HepG2 (cell line): ENCODE measurements around the gene TYMP. TPM values are rescaled to one million over a fixed set of nuclear protein-coding genes. Genes with fewer than 3 reads are reported as not detected.
A peak's percentile ranks its signal among the peaks of the same experiment; 100 is the strongest.

Source experiments
- BRD4 ChIP-seq: sonication (generic); formaldehyde crosslinking; IDR thresholded peaks from 2 replicates; pipeline ENCODE4 v1.4.0; 2020; ENCODE audit warnings: missing genetic modification reagents
- DPF2 ChIP-seq: sonication (generic); formaldehyde crosslinking; IDR thresholded peaks from 2 replicates; pipeline ENCODE4 v1.4.0; 2020; ENCODE audit warnings: mild to moderate bottlenecking, low read depth, missing genetic modification reagents, borderline replicate concordance
- GATA4 ChIP-seq: sonication (generic); IDR thresholded peaks from 2 replicates; pipeline ENCODE4 v1.6.1; 2016; ENCODE audit warnings: antibody characterized with exemption, low read depth, borderline replicate concordance
- HES4 ChIP-seq: sonication (generic); formaldehyde crosslinking; IDR thresholded peaks from 2 replicates; pipeline ENCODE4 v1.9.0; 2021; ENCODE audit warnings: mild to moderate bottlenecking, missing genetic modification reagents, borderline replicate concordance
- HNF1B ChIP-seq: sonication (generic); formaldehyde crosslinking; IDR thresholded peaks from 2 replicates; pipeline ENCODE4 v1.5.1; 2020; ENCODE audit warnings: mild to moderate bottlenecking, moderate library complexity, missing genetic modification reagents
- KDM1A ChIP-seq: IDR thresholded peaks from 2 replicates; pipeline ENCODE4 v1.6.1; 2016; ENCODE audit warnings: missing compliant biosample characterization
- LBX2 ChIP-seq: sonication (generic); formaldehyde crosslinking; IDR thresholded peaks from 2 replicates; pipeline ENCODE4 v1.5.0; 2020; ENCODE audit warnings: missing genetic modification reagents, mild to moderate bottlenecking, borderline replicate concordance
- MBD4 ChIP-seq: IDR thresholded peaks from 2 replicates; pipeline ENCODE4 v1.6.1; 2012; ENCODE audit warnings: low read length, inconsistent platforms, borderline replicate concordance
- PRMT3 ChIP-seq: sonication (generic); formaldehyde crosslinking; IDR thresholded peaks from 2 replicates; pipeline ENCODE4 v1.8.1; 2022; ENCODE audit warnings: low read depth, mild to moderate bottlenecking, moderate library complexity, missing genetic modification reagents, borderline replicate concordance
- SRSF1 ChIP-seq: fragments of 200-400 bp; formaldehyde crosslinking; optimal IDR thresholded peaks from 2 replicates; pipeline ENCODE3; 2017; ENCODE audit warnings: mild to moderate bottlenecking, low read depth, low read length, moderate library complexity
- THAP7 ChIP-seq: sonication (generic); formaldehyde crosslinking; IDR thresholded peaks from 2 replicates; pipeline ENCODE4 v1.8.1; 2023; ENCODE audit warnings: mild to moderate bottlenecking, missing genetic modification reagents
- XRCC5 ChIP-seq: fragments of 200-400 bp; formaldehyde crosslinking; optimal IDR thresholded peaks from 2 replicates; pipeline ENCODE3; 2017; ENCODE audit warnings: mild to moderate bottlenecking, low read length
- YEATS4 ChIP-seq: sonication (generic); formaldehyde crosslinking; IDR thresholded peaks from 2 replicates; pipeline ENCODE4 v1.4.0; 2020; ENCODE audit warnings: missing genetic modification reagents, borderline replicate concordance
- ZC3H4 ChIP-seq: sonication (generic); formaldehyde crosslinking; IDR thresholded peaks from 2 replicates; pipeline ENCODE4 v1.4.0; 2020; ENCODE audit warnings: missing genetic modification reagents, borderline replicate concordance
- ZNF101 ChIP-seq: sonication (generic); formaldehyde crosslinking; IDR thresholded peaks from 2 replicates; pipeline ENCODE4 v1.4.0; 2020; ENCODE audit warnings: mild to moderate bottlenecking, low read depth, missing genetic modification reagents, borderline replicate concordance
- ZNF644 ChIP-seq: IDR thresholded peaks from 2 replicates; pipeline ENCODE4 v1.6.1; 2016; ENCODE audit warnings: low read depth
- ZNF782 ChIP-seq: sonication (generic); formaldehyde crosslinking; IDR thresholded peaks from 2 replicates; pipeline ENCODE4 v1.4.0; 2020; ENCODE audit warnings: missing genetic modification reagents, mild to moderate bottlenecking, borderline replicate concordance
- ZSCAN31 ChIP-seq: sonication (generic); formaldehyde crosslinking; IDR thresholded peaks from 2 replicates; pipeline ENCODE4 v1.5.0; 2020; ENCODE audit warnings: low read depth, mild to moderate bottlenecking, missing genetic modification reagents
- ZUFSP ChIP-seq: sonication (generic); formaldehyde crosslinking; IDR thresholded peaks from 2 replicates; pipeline ENCODE4 v1.9.0; 2021; ENCODE audit warnings: missing genetic modification reagents, mild to moderate bottlenecking, borderline replicate concordance
- polyA plus RNA-seq, 8 experiments: library from polyadenylated mRNA; depleted of rRNA in 3 of 8; stranded (reverse) in 7 of 8; unstranded in 1 of 8; fragments of >200 nt; fragmentation: Illumina TruSeq in 4 of 8; extraction: Trizol in 4 of 8; gene quantifications; 2 replicates each; pipeline versions ENCODE4 v1.2.1 to v1.2.3, GENCODE V29; 2011 to 2016; ENCODE audit warnings: low read depth in 4 of 8, missing spikeins in 1 of 8, mixed read lengths in 1 of 8; ENCODE audit not compliant: insufficient read depth in 1 of 8
- total RNA-seq, 5 experiments: library from RNA; depleted of rRNA; stranded (reverse); fragments of >200 nt; fragmentation: Illumina TruSeq; extraction: Trizol; gene quantifications; 2 replicates each; pipeline ENCODE4 v1.2.3, GENCODE V29; 2016; ENCODE audit warnings: low read depth in 1 of 5
- TF ChIP-seq, protein P1 (sequence below): sonication (generic); formaldehyde crosslinking; IDR thresholded peaks from 2 replicates; pipeline ENCODE4 v1.5.1; 2020; ENCODE audit warnings: mild to moderate bottlenecking, missing genetic modification reagents
- TF ChIP-seq, protein P2 (sequence below): sonication (generic); formaldehyde crosslinking; IDR thresholded peaks from 2 replicates; pipeline ENCODE4 v1.8.1; 2023; ENCODE audit warnings: missing genetic modification reagents, mild to moderate bottlenecking, borderline replicate concordance

The TYMP gene
- total and polyA plus RNA-seq, 2 of the 13 experiments (the other 11 are each of a cell fraction or from before 2014, with no cell fraction given): 3.9 to 4.3 TPM

- TF ChIP-seq DPF2 (CRISPR knock-in tag) (no peak), ZUFSP (CRISPR knock-in tag) (no peak), LBX2 (CRISPR knock-in tag) (no peak), KDM1A (CRISPR knock-in tag) (no peak), SRSF1 (peak; percentile 66), HES4 (CRISPR knock-in tag) (no peak), ZNF101 (CRISPR knock-in tag) (no peak), ZC3H4 (CRISPR knock-in tag) (no peak), ZSCAN31 (no peak; the same call in 1 of the 2 replicates), ZNF782 (CRISPR knock-in tag) (no peak), HNF1B (CRISPR knock-in tag) (peak; percentile 75), THAP7 (CRISPR knock-in tag) (no peak; the same call in 1 of the 2 replicates), GATA4 (no peak), PRMT3 (CRISPR knock-in tag) (no peak), YEATS4 (CRISPR knock-in tag) (0 out of 2 replicates have a peak, but pooled peaks have one; percentile 38), XRCC5 (peak; percentile 94), MBD4 (no peak), ZNF644 (CRISPR knock-in tag) (no peak), BRD4 (no peak)
- TF ChIP-seq, protein P1, sequence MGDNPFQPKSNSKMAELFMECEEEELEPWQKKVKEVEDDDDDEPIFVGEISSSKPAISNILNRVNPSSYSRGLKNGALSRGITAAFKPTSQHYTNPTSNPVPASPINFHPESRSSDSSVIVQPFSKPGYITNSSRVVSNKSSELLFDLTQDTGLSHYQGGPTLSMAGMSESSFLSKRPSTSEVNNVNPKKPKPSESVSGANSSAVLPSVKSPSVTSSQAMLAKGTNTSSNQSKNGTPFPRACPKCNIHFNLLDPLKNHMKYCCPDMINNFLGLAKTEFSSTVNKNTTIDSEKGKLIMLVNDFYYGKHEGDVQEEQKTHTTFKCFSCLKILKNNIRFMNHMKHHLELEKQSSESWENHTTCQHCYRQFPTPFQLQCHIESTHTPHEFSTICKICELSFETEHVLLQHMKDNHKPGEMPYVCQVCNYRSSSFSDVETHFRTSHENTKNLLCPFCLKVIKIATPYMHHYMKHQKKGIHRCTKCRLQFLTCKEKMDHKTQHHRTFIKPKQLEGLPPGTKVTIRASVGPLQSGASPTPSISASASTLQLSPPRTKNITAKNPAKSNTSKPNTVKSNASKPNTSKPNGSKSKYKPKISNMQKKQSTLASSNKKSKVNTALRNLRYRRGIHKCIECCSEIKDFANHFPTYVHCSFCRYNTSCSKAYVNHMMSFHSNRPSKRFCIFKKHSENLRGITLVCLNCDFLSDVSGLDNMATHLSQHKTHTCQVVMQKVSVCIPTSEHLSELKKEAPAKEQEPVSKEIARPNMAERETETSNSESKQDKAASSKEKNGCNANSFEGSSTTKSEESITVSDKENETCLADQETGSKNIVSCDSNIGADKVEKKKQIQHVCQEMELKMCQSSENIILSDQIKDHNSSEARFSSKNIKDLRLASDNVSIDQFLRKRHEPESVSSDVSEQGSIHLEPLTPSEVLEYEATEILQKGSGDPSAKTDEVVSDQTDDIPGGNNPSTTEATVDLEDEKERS (CRISPR knock-in tag): no peak
- TF ChIP-seq, protein P2, sequence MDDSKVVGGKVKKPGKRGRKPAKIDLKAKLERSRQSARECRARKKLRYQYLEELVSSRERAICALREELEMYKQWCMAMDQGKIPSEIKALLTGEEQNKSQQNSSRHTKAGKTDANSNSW (CRISPR knock-in tag): no peak
Measured at GRCh38 chr22:50562523-50563412, 33.0 kb upstream of the TYMP start, which contains the start of gene SYCE3 (continued).
